ENCODE measurements around the gene API5.

Gene API5

DNA sequence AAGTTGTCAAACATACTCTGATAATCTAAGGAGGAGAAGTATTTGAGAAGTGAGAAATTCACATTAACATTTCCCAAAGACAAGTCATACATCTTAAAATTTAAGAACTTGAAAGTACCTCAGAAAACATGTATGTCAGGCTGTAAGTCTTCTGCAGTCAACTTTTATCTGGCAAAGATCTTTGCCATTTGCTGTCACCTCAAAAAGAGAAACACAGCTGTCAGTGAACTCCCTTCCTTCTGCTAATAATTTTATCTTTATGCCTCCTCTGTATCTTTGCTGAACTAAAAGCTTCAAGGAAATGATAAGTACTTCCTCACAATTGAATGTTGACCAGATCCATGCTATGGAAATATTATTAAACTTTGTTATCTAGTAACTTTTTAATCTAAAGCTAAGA lies 65.6 kb downstream of the API5 start:
- Mint-ChIP-seq H3K4me1 (peaks cover 11% of the 10 kb centered on the region), H3K4me3 (no peak overlapping the region), H3K9me3 (no peaks in the 10 kb centered on the region), H3K36me3 (ENCODE audit: low read depth) (peaks cover 23% of the 10 kb centered on the region), H3K27ac (peak overlapping the region in 1 of 3 experiments; percentile 21), H3K27me3 (ENCODE audit: low read depth) (no peaks in the 10 kb centered on the region)
- TF ChIP-seq, protein P1, sequence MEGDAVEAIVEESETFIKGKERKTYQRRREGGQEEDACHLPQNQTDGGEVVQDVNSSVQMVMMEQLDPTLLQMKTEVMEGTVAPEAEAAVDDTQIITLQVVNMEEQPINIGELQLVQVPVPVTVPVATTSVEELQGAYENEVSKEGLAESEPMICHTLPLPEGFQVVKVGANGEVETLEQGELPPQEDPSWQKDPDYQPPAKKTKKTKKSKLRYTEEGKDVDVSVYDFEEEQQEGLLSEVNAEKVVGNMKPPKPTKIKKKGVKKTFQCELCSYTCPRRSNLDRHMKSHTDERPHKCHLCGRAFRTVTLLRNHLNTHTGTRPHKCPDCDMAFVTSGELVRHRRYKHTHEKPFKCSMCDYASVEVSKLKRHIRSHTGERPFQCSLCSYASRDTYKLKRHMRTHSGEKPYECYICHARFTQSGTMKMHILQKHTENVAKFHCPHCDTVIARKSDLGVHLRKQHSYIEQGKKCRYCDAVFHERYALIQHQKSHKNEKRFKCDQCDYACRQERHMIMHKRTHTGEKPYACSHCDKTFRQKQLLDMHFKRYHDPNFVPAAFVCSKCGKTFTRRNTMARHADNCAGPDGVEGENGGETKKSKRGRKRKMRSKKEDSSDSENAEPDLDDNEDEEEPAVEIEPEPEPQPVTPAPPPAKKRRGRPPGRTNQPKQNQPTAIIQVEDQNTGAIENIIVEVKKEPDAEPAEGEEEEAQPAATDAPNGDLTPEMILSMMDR (IDR thresholded peaks at IDR 0.05; ENCODE audit: unreplicated experiment in 3 of 3) = no peak

DNA sequence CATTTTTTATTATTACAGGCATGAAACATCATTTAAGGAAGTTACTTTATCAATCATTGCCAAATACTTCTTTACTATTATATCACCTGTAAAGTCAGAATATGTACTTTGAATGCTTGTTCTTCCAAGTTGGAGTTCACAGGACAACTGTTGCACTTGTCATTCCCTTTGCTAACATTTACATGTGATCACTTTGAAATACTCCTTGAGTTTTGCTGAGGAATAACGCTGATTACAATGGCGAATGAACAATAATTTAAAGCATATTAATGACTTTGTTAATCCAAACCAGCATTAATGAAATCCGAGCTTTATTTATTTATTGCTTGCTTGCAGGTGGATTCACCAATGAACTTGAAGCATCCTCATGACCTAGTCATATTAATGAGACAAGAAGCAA lies 67.1 kb downstream of the API5 start:
- H3K4me1 Mint-ChIP-seq = peaks cover 11% of the 10 kb centered on the region
- peaks cover 24% of the 10 kb centered on the region for H3K36me3 Mint-ChIP-seq (ENCODE audit: low read depth)
- no peak overlapping the region for H3K4me3 Mint-ChIP-seq
- TF ChIP-seq, protein P1 (IDR thresholded peaks at IDR 0.05; ENCODE audit: unreplicated experiment in 3 of 3) = no peak
- no peak overlapping the region for H3K27ac Mint-ChIP-seq
- H3K27me3 Mint-ChIP-seq (ENCODE audit: low read depth) = no peaks in the 10 kb centered on the region
- no peaks in the 10 kb centered on the region for H3K9me3 Mint-ChIP-seq

DNA sequence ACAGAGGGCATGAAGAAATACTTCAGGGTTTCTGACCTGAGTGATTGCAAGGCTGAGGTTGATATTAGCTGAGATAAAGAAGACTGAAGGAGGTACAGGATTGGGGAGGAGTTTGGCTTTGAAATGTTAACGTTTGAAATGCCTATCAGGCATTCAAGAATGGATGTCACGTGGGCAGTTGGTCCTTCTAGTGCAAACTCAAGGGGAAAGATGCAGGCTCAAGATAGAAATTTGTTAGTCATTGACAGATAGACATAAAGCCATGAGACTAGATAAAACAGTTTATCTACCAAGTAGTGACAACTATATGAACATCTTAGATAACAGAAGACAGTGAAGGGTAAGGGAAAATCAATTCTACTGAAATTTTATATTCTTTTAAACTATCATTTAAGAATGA lies 70.0 kb downstream of the API5 start:
- Mint-ChIP-seq H3K4me1 (peaks cover 11% of the 10 kb centered on the region), H3K36me3 (ENCODE audit: low read depth) (peaks cover 29% of the 10 kb centered on the region), H3K27me3 (ENCODE audit: low read depth) (no peaks in the 10 kb centered on the region), H3K27ac (no peak overlapping the region), H3K9me3 (no peaks in the 10 kb centered on the region), H3K4me3 (no peak overlapping the region)
- TF ChIP-seq, protein P1 (IDR thresholded peaks at IDR 0.05; ENCODE audit: unreplicated experiment in 3 of 3) = no peak

DNA sequence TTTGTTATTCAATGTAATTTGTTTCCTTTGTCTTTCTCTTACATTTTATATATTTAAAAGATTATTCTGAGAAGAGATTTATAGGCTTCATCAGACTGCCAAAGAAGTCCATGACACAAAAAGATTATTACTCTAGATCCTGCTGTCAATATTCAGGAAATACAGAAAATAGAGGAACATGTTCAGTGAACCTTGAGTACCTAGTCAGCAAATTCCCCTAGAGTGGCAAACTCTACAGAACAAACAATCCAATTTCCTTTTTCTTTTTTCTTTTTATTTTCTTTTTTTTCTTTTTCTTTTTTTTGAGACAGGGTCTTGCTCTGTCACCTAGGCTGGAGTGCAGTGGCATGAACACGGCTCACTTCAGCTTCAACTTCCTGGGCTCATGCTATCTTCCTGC lies 70.8 kb downstream of the API5 start:
- Mint-ChIP-seq H3K27ac (peak overlapping the region in 1 of 3 experiments; percentile 38), H3K9me3 (no peaks in the 10 kb centered on the region), H3K36me3 (ENCODE audit: low read depth) (peaks cover 30% of the 10 kb centered on the region), H3K27me3 (ENCODE audit: low read depth) (no peaks in the 10 kb centered on the region), H3K4me1 (peaks cover 6% of the 10 kb centered on the region), H3K4me3 (no peak overlapping the region)
- TF ChIP-seq, protein P1 (IDR thresholded peaks at IDR 0.05; ENCODE audit: unreplicated experiment in 3 of 3) = no peak

DNA sequence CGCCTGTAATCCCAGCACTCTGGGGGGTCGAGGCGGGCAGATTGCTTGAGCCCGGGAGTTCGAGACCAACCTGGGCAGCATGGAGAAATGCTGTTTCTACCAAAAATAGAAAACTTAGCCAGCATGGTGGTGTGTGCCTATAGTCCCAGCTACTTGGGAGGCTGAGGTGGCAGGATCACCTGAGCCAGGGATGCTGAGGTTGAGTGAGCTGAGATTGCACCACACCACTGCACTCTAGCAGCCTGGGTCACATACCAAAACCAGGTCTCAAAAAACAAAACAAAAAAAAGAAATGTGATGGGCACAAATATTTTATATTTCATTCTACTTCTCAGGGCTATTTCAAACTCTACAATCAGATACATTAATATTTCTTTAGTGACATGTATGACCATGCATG lies 72.6 kb downstream of the API5 start:
- TF ChIP-seq, protein P1 (IDR thresholded peaks at IDR 0.05; ENCODE audit: unreplicated experiment in 3 of 3) = no peak
- Mint-ChIP-seq H3K27ac (no peak overlapping the region), H3K4me1 (no peaks in the 10 kb centered on the region), H3K27me3 (ENCODE audit: low read depth) (no peaks in the 10 kb centered on the region), H3K36me3 (ENCODE audit: low read depth) (peaks cover 37% of the 10 kb centered on the region), H3K9me3 (no peaks in the 10 kb centered on the region), H3K4me3 (no peak overlapping the region)

DNA sequence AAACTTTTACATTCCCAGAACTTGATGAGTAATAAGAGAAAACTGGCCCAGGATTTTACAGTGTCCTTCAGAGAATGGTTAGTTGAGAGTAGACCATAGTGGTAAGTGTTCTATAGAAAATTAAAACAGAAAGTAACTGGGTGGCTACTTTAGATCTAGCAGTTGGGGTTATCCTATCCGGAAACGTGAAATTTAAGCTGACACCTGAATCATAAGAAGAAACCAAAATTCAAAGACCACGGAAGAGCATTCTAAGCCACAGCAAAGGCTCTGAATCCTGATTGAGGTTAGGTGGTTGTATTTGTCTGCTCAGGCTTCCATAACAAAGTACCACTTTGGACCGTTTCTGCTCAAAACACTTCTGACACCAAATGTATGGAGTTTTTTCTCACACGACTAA lies 80.9 kb downstream of the API5 start:
- no peaks in the 10 kb centered on the region for H3K27me3 Mint-ChIP-seq (ENCODE audit: low read depth)
- H3K36me3 Mint-ChIP-seq (ENCODE audit: low read depth) = peaks cover 69% of the 10 kb centered on the region
- H3K9me3 Mint-ChIP-seq = no peaks in the 10 kb centered on the region
- H3K4me3 Mint-ChIP-seq = no peak overlapping the region
- H3K27ac Mint-ChIP-seq = no peak overlapping the region
- TF ChIP-seq, protein P1 (IDR thresholded peaks at IDR 0.05; ENCODE audit: unreplicated experiment in 3 of 3) = no peak
- no peaks in the 10 kb centered on the region for H3K4me1 Mint-ChIP-seq
